VCaP (cell line): ENCODE measurements around the gene CASZ1.

Source experiments
- H3K27ac ChIP-seq: fragments of 450-650 bp; 2 replicates; pipeline ENCODE4 v1.5.1; 2017
- CTCF ChIP-seq: fragments of 450-650 bp; conservative IDR thresholded peaks from 2 replicates; pipeline ENCODE4 v1.5.1; 2017; ENCODE audit warnings: mild to moderate bottlenecking, moderate library complexity

The CASZ1 gene

GRCh38 chr1:10690484-10690883, 106.0 kb downstream of the CASZ1 start:
- peak overlapping the region; percentile 98 for H3K27ac ChIP-seq
- TF ChIP-seq CTCF: no peak

GRCh38 chr1:10688409-10688786, 108.0 kb downstream of the CASZ1 start:
- TF ChIP-seq CTCF: no peak
- peak overlapping the region; percentile 98 for H3K27ac ChIP-seq

- TF ChIP-seq CTCF: no peak
- H3K27ac ChIP-seq: peak overlapping the region; percentile 98
These were observed 108.6 kb downstream of the CASZ1 start for GRCh38 chr1:10687782-10688408.

- peak overlapping the region; percentile 98 for H3K27ac ChIP-seq
- TF ChIP-seq CTCF: no peak
These were observed 109.2 kb downstream of the CASZ1 start for GRCh38 chr1:10687251-10687651.

- no peak for TF ChIP-seq CTCF
- H3K27ac ChIP-seq: peak overlapping the region; percentile 98
These were observed 109.9 kb downstream of the CASZ1 start for GRCh38 chr1:10686404-10687040.

- H3K27ac ChIP-seq: peak overlapping the region; percentile 98
These were observed 110.5 kb downstream of the CASZ1 start for GRCh38 chr1:10685808-10686403.

More at GRCh38 chr1:10685808-10686403, 110.5 kb downstream of the CASZ1 start:
- no peak for TF ChIP-seq CTCF
